NOMO-1 treated with dmso at 0.1 percent for 144 hours (cell line): ENCODE measurements around the gene KRTAP20-3.

ENCODE experiments used
- DNase-seq: peaks from one replicate; lab custom pipeline; 2025; ENCODE audit not compliant: unreplicated experiment; lab: John Stamatoyannopoulos, UW

Gene KRTAP20-3

DNA sequence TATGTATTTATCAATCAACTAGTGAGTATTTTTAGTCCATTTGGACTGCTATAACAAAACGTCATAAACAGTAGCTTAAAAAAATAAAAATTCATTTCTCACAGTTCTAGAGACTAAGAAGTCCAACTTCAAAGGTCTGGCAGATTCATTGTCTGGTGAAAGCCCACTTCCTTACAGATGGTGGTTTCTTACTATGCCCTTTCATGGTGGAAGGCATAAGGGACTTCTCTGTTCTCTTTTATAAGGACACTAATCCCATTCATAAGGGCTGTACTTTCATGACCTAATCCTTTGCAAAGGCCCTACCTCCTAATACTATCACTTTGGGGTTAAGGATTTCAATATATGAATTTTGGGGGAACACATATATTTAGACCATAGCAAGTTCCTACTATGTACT is 37.9 kb downstream of the KRTAP20-3 start:
- no peak for DNase-seq

- DNase-seq, result no peak
Observed at GRCh38 chr21:30684506-30684905, 41.8 kb downstream of the KRTAP20-3 start.

GRCh38 chr21:30689822-30690221 is 47.2 kb downstream of the KRTAP20-3 start:
- no peak for DNase-seq
